Activated CD4-positive, alpha-beta T cell treated with anti-CD3 and anti-CD28 coated beads, Interleukin-2, Interleukin-4, amounts not matched to agents 100 ng/mL and 50 ng/mL, durations not matched to agents 16 hours and 8 hours (primary cell): ENCODE data around the gene SLC43A3.
"Not testable (repeated sequence)": the region's sequence is repeated elsewhere in the genome, so short reads cannot be mapped to it uniquely, and the experiment has no call there.

ENCODE experiments used
- DNase-seq: peaks from one replicate; pipeline ENCODE4 v3.0.0-alpha.2; 2020; ENCODE audit warnings: low spot score

Gene SLC43A3

GRCh38 chr11:57459164-57460021 is 32.5 kb upstream of the SLC43A3 start:
- no peak for DNase-seq

GRCh38 chr11:57458410-57459163 is 31.7 kb upstream of the SLC43A3 start:
- DNase-seq, result no peak

GRCh38 chr11:57458060-57458409 is 31.1 kb upstream of the SLC43A3 start:
- no peak for DNase-seq

GRCh38 chr11:57457643-57458023 is 30.7 kb upstream of the SLC43A3 start:
- DNase-seq, result no peak

- peak; percentile 80 for DNase-seq
Measured at GRCh38 chr11:57456960-57457642, 30.2 kb upstream of the SLC43A3 start.

GRCh38 chr11:57453543-57454177 is 26.7 kb upstream of the SLC43A3 start:
- no peak for DNase-seq

- DNase-seq, result no peak
Measured at GRCh38 chr11:57446055-57446454, 19.1 kb upstream of the SLC43A3 start.

GRCh38 chr11:57445122-57445394 is 18.1 kb upstream of the SLC43A3 start:
- DNase-seq, result not testable (repeated sequence)

- no peak for DNase-seq
Measured at GRCh38 chr11:57444362-57445121, 17.6 kb upstream of the SLC43A3 start.

GRCh38 chr11:57440744-57441414 is 14.0 kb upstream of the SLC43A3 start:
- no peak for DNase-seq

- DNase-seq, result no peak
Measured at GRCh38 chr11:57439786-57440185, 12.9 kb upstream of the SLC43A3 start.

GRCh38 chr11:57438345-57439285 is 11.7 kb upstream of the SLC43A3 start:
- no peak for DNase-seq

- no peak for DNase-seq
Measured at GRCh38 chr11:57436031-57436430, 9.1 kb upstream of the SLC43A3 start.

GRCh38 chr11:57434640-57435546 is 8.0 kb upstream of the SLC43A3 start:
- DNase-seq, result no peak

- DNase-seq, result peak; percentile 24
Measured at GRCh38 chr11:57432714-57433163, 5.8 kb upstream of the SLC43A3 start.

GRCh38 chr11:57432149-57432561 is 5.2 kb upstream of the SLC43A3 start:
- DNase-seq, result no peak

- no peak for DNase-seq
Measured at GRCh38 chr11:57430952-57431351, 4.0 kb upstream of the SLC43A3 start.

GRCh38 chr11:57429946-57430345 is 3.0 kb upstream of the SLC43A3 start:
- no peak for DNase-seq

- no peak for DNase-seq
Measured at GRCh38 chr11:57428643-57429042, 1.7 kb upstream of the SLC43A3 start.
